WTC11 (cell line): Measurements from ENCODE around the gene ATP1B3. TPM values are rescaled to one million over a fixed set of nuclear protein-coding genes. Genes with fewer than 3 reads are reported as not detected.

Experiments used
- ATAC-seq: fragments of 200-7000 bp; cut with Tn5 transposase; 2 replicates; pipeline ENCODE4 v1.10.0; 2021; ENCODE audit warnings: mild to moderate bottlenecking, moderate library complexity
- CTCF ChIA-PET: fragments of 300-600 bp; sonication (Branson Sonifier 250); formaldehyde crosslinking; loops from one replicate; lab custom pipeline; 2021; ENCODE audit warnings: antibody characterized with exemption; lab: Charles Lee
- POLR2A ChIA-PET: fragments of 350-600 bp; sonication (Branson Sonifier 250); formaldehyde crosslinking; loops from one replicate; lab custom pipeline; 2021; ENCODE audit warnings: antibody characterized with exemption; lab: Charles Lee
- DNase-seq: peaks from one replicate; pipeline ENCODE4 v3.0.0; 2021; ENCODE audit warnings: low spot score
- H3K27ac Mint-ChIP-seq: 2 replicates; pipeline ENCODE4 v1.8.0; 2021; ENCODE audit warnings: mixed read lengths
- H3K27me3 Mint-ChIP-seq: 2 replicates; pipeline ENCODE4 v1.8.0; 2021; ENCODE audit warnings: low read depth, mild to moderate bottlenecking, moderate library complexity, mixed read lengths
- H3K36me3 Mint-ChIP-seq: 2 replicates; pipeline ENCODE4 v1.8.0; 2021; ENCODE audit warnings: mixed read lengths
- H3K4me1 Mint-ChIP-seq: 2 replicates; pipeline ENCODE4 v1.8.0; 2022; ENCODE audit warnings: mixed read lengths
- H3K4me3 Mint-ChIP-seq: 2 replicates; pipeline ENCODE4 v1.8.0; 2021; ENCODE audit warnings: mild to moderate bottlenecking, moderate library complexity, mixed read lengths
- H3K9me3 Mint-ChIP-seq: 2 replicates; pipeline ENCODE4 v1.8.0; 2021; ENCODE audit warnings: mixed read lengths
- ATF1 ChIP-seq: sonication (generic); formaldehyde crosslinking; IDR thresholded peaks from 2 replicates; pipeline ENCODE4 v1.8.1; 2023; ENCODE audit warnings: mild to moderate bottlenecking, moderate library complexity, missing genetic modification reagents
- ELF4 ChIP-seq: sonication (generic); formaldehyde crosslinking; IDR thresholded peaks from 2 replicates; pipeline ENCODE4 v1.8.1; 2022; ENCODE audit warnings: low read depth, mild to moderate bottlenecking, moderate library complexity, missing genetic modification reagents
- ETV6 ChIP-seq: sonication (generic); formaldehyde crosslinking; IDR thresholded peaks from 2 replicates; pipeline ENCODE4 v1.8.1; 2022; ENCODE audit warnings: mild to moderate bottlenecking, missing genetic modification reagents
- FOXP1 ChIP-seq: sonication (generic); formaldehyde crosslinking; IDR thresholded peaks from 2 replicates; pipeline ENCODE4 v1.8.0; 2022; ENCODE audit warnings: missing genetic modification reagents, mild to moderate bottlenecking, moderate library complexity, borderline replicate concordance
- GABPB1 ChIP-seq: sonication (generic); formaldehyde crosslinking; IDR thresholded peaks from 2 replicates; pipeline ENCODE4 v1.8.1; 2023; ENCODE audit warnings: mild to moderate bottlenecking, missing genetic modification reagents
- HMGA2 ChIP-seq: fragments of 250-450 bp; sonication (Bioruptor Pico); IDR thresholded peaks from 2 replicates; pipeline ENCODE4 v1.4.0; 2021; ENCODE audit warnings: mild to moderate bottlenecking, moderate library complexity
- KAT7 ChIP-seq: sonication (generic); formaldehyde crosslinking; IDR thresholded peaks from 2 replicates; pipeline ENCODE4 v1.8.1; 2023; ENCODE audit warnings: missing genetic modification reagents, mild to moderate bottlenecking, borderline replicate concordance
- NR3C1 ChIP-seq: sonication (generic); formaldehyde crosslinking; conservative IDR thresholded peaks from 2 replicates; pipeline ENCODE4 v1.8.1; 2023; ENCODE audit warnings: low read depth, mild to moderate bottlenecking, missing genetic modification reagents
- OVOL2 ChIP-seq: fragments of 250-450 bp; sonication (Bioruptor Pico); IDR thresholded peaks from 2 replicates; pipeline ENCODE4 v1.9.0; 2021; ENCODE audit warnings: mild to moderate bottlenecking, borderline replicate concordance
- PRRX2 ChIP-seq: fragments of 250-450 bp; sonication (Bioruptor Pico); IDR thresholded peaks from 2 replicates; pipeline ENCODE4 v1.8.0; 2021; ENCODE audit warnings: mild to moderate bottlenecking
- RELA ChIP-seq: sonication (generic); formaldehyde crosslinking; IDR thresholded peaks from 2 replicates; pipeline ENCODE4 v1.8.1; 2022; ENCODE audit warnings: missing genetic modification reagents, mild to moderate bottlenecking, borderline replicate concordance
- SMAD4 ChIP-seq: sonication (generic); formaldehyde crosslinking; IDR thresholded peaks from 2 replicates; pipeline ENCODE4 v1.8.0; 2022; ENCODE audit warnings: mild to moderate bottlenecking, missing genetic modification reagents
- TEAD1 ChIP-seq: sonication (generic); formaldehyde crosslinking; IDR thresholded peaks from 2 replicates; pipeline ENCODE4 v1.8.0; 2022; ENCODE audit warnings: mild to moderate bottlenecking, missing genetic modification reagents
- ZBTB21 ChIP-seq: sonication (generic); formaldehyde crosslinking; IDR thresholded peaks from 2 replicates; pipeline ENCODE4 v1.8.1; 2023; ENCODE audit warnings: mild to moderate bottlenecking, missing genetic modification reagents, borderline replicate concordance
- ZNF121 ChIP-seq: sonication (generic); formaldehyde crosslinking; IDR thresholded peaks from 2 replicates; pipeline ENCODE4 v1.8.0; 2023; ENCODE audit warnings: missing genetic modification reagents
- ZNF232 ChIP-seq: sonication (generic); formaldehyde crosslinking; IDR thresholded peaks from 2 replicates; pipeline ENCODE4 v1.8.0; 2022; ENCODE audit warnings: mild to moderate bottlenecking, missing genetic modification reagents
- ZNF416 ChIP-seq: fragments of 250-450 bp; sonication (Bioruptor Pico); IDR thresholded peaks from 2 replicates; pipeline ENCODE4 v1.9.0; 2021; ENCODE audit warnings: mild to moderate bottlenecking, inconsistent platforms
- total RNA-seq: library from RNA; stranded (reverse); gene quantifications from 3 replicates; pipeline ENCODE4 v1.2.3, GENCODE V29; 2021
- TF ChIP-seq, protein P1 (sequence below): sonication (generic); formaldehyde crosslinking; IDR thresholded peaks from 2 replicates; pipeline ENCODE4 v1.8.1; 2023; ENCODE audit warnings: mild to moderate bottlenecking, moderate library complexity, missing genetic modification reagents
- TF ChIP-seq, protein P2 (sequence below): sonication (generic); formaldehyde crosslinking; IDR thresholded peaks from 2 replicates; pipeline ENCODE4 v1.8.0; 2023; ENCODE audit warnings: missing genetic modification reagents, mild to moderate bottlenecking, borderline replicate concordance
- TF ChIP-seq, protein P3 (sequence below): sonication (generic); formaldehyde crosslinking; IDR thresholded peaks from 2 replicates; pipeline ENCODE4 v1.8.1; 2022; ENCODE audit warnings: mild to moderate bottlenecking, missing genetic modification reagents, moderate library complexity, borderline replicate concordance
- TF ChIP-seq, protein P4 (sequence below): fragments of 250-450 bp; sonication (Bioruptor Pico); IDR thresholded peaks from 2 replicates; pipeline ENCODE4 v1.9.0; 2021; ENCODE audit warnings: moderate library complexity, mild to moderate bottlenecking, inconsistent platforms, borderline replicate concordance
- TF ChIP-seq, protein P5 (sequence below): sonication (generic); formaldehyde crosslinking; IDR thresholded peaks from 2 replicates; pipeline ENCODE4 v1.8.0; 2022; ENCODE audit warnings: mild to moderate bottlenecking, missing genetic modification reagents
- TF ChIP-seq, protein P6 (sequence below): sonication (generic); formaldehyde crosslinking; IDR thresholded peaks from 2 replicates; pipeline ENCODE4 v1.8.0; 2022; ENCODE audit warnings: mild to moderate bottlenecking, missing genetic modification reagents

The ATP1B3 gene
- total RNA-seq, 1 experiment from 2014 or later = 189 TPM

DNA sequence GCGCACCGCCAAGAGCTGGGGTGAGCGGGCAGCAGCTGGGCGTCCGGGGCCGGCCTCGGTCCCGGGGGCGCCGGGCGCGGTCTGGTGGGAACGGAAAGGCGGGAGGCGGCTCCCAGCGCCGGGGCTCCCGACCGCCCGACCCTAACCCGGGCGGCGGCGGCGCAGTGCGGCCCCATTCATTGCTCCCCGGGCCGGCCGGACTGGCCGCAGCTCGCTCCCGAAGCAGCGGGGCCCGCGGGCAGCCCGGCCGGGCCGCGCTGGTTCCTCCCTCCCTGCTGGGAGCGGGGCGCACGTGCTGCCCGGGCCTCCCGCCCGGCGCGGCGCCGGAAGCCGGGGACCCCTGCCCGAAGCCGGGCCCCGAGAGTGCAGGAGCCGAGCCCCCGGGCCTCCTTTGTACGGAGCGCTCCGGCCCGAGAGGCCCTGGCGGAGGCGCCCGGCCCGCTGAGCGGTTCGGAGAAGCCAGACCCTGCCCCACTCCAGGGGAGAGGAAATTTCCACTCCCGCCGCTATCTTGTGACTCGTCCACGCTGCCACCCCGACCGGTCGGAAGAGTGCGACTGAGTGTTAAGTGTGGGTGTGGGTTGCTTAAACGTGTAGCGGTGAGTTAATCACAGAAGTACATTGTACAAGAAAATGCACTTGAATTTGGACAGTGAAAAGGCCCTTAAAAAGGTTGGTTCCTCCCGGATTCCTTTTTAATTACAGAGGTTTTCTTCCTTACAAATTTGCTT is 613 bp downstream of the ATP1B3 start:
- H3K4me3 Mint-ChIP-seq = peak overlapping the region; percentile 88
- H3K27ac Mint-ChIP-seq = 0 out of 2 replicates have a peak overlapping the region, but pooled peaks have one; percentile 41
- TF ChIP-seq PRRX2 (CRISPR knock-in tag) (no peak), FOXP1 (CRISPR knock-in tag) (no peak), ETV6 (CRISPR knock-in tag) (no peak), ELF4 (CRISPR knock-in tag) (0 out of 2 replicates have a peak, but pooled peaks have one; percentile 20), SMAD4 (no peak), TEAD1 (no peak), NR3C1 (CRISPR knock-in tag) (0 out of 2 replicates have a peak, but pooled peaks have one; percentile 49)
- TF ChIP-seq, protein P1, sequence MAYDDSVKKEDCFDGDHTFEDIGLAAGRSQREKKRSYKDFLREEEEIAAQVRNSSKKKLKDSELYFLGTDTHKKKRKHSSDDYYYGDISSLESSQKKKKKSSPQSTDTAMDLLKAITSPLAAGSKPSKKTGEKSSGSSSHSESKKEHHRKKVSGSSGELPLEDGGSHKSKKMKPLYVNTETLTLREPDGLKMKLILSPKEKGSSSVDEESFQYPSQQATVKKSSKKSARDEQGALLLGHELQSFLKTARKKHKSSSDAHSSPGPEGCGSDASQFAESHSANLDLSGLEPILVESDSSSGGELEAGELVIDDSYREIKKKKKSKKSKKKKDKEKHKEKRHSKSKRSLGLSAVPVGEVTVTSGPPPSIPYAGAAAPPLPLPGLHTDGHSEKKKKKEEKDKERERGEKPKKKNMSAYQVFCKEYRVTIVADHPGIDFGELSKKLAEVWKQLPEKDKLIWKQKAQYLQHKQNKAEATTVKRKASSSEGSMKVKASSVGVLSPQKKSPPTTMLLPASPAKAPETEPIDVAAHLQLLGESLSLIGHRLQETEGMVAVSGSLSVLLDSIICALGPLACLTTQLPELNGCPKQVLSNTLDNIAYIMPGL = peak; percentile 9; the same call in 1 of the 2 replicates
- TF ChIP-seq, protein P2, sequence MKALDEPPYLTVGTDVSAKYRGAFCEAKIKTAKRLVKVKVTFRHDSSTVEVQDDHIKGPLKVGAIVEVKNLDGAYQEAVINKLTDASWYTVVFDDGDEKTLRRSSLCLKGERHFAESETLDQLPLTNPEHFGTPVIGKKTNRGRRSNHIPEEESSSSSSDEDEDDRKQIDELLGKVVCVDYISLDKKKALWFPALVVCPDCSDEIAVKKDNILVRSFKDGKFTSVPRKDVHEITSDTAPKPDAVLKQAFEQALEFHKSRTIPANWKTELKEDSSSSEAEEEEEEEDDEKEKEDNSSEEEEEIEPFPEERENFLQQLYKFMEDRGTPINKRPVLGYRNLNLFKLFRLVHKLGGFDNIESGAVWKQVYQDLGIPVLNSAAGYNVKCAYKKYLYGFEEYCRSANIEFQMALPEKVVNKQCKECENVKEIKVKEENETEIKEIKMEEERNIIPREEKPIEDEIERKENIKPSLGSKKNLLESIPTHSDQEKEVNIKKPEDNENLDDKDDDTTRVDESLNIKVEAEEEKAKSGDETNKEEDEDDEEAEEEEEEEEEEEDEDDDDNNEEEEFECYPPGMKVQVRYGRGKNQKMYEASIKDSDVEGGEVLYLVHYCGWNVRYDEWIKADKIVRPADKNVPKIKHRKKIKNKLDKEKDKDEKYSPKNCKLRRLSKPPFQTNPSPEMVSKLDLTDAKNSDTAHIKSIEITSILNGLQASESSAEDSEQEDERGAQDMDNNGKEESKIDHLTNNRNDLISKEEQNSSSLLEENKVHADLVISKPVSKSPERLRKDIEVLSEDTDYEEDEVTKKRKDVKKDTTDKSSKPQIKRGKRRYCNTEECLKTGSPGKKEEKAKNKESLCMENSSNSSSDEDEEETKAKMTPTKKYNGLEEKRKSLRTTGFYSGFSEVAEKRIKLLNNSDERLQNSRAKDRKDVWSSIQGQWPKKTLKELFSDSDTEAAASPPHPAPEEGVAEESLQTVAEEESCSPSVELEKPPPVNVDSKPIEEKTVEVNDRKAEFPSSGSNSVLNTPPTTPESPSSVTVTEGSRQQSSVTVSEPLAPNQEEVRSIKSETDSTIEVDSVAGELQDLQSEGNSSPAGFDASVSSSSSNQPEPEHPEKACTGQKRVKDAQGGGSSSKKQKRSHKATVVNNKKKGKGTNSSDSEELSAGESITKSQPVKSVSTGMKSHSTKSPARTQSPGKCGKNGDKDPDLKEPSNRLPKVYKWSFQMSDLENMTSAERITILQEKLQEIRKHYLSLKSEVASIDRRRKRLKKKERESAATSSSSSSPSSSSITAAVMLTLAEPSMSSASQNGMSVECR (CRISPR knock-in tag) = 0 out of 2 replicates have a peak, but pooled peaks have one; percentile 6
- POLR2A ChIA-PET = interaction anchor here (0.7 to 1.0 kb wide), 4 partner anchors 80 to 505 kb away, joined by 3 to 4 read pairs (median 4); no protein-coding TSS in a partner anchor
- peaks cover 16% of the 10 kb centered on the region for H3K36me3 Mint-ChIP-seq
- CTCF ChIA-PET = interaction anchor here (0.5 to 1.9 kb wide), 6 partner anchors 79 to 289 kb away, joined by 3 to 6 read pairs (median 3); no protein-coding TSS in a partner anchor
- peaks cover 37% of the 10 kb centered on the region for H3K4me1 Mint-ChIP-seq
- H3K27me3 Mint-ChIP-seq = no peaks in the 10 kb centered on the region
- DNase-seq = peak; percentile 44
- peak; percentile 5 for ATAC-seq
- H3K9me3 Mint-ChIP-seq = no peaks in the 10 kb centered on the region; the same call in 1 of the 2 replicates

DNA sequence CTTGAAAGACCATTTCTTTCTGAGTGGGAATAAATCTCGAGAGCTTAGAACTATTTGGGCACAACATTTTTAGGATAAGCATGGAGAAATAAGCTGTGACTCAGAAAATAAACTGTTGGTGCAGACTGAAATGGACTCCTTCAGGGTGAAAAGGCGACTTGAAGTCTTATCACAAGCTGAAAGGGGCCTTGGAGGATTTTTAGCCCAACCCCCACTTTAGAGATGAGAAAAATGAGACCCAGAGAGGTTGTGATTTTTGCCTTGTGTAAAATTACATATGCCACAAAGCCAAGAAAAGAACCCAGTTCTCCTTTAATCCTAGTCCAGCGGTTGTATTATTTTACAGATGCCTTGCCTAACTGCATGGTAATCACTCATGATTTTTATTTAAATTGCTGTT is 1.5 kb downstream of the ATP1B3 start:
- Mint-ChIP-seq H3K9me3 (no peaks in the 10 kb centered on the region; the same call in 1 of the 2 replicates), H3K27me3 (no peaks in the 10 kb centered on the region), H3K4me3 (peak overlapping the region; percentile 88), H3K27ac (peak overlapping the region; percentile 33), H3K4me1 (peaks cover 37% of the 10 kb centered on the region), H3K36me3 (peaks cover 18% of the 10 kb centered on the region)
- ChIA-PET POLR2A (interaction anchor here (0.7 to 1.0 kb wide), 3 partner anchors 81 to 504 kb away, joined by 3 to 4 read pairs (median 3); no protein-coding TSS in a partner anchor), CTCF (interaction anchor here (0.5 to 1.9 kb wide), 4 partner anchors 80 to 290 kb away, joined by 3 to 6 read pairs (median 4); no protein-coding TSS in a partner anchor)
- ATAC-seq (no peak), DNase-seq (no peak)
- TF ChIP-seq, protein P3, sequence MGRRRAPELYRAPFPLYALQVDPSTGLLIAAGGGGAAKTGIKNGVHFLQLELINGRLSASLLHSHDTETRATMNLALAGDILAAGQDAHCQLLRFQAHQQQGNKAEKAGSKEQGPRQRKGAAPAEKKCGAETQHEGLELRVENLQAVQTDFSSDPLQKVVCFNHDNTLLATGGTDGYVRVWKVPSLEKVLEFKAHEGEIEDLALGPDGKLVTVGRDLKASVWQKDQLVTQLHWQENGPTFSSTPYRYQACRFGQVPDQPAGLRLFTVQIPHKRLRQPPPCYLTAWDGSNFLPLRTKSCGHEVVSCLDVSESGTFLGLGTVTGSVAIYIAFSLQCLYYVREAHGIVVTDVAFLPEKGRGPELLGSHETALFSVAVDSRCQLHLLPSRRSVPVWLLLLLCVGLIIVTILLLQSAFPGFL (CRISPR knock-in tag) = no peak
- TF ChIP-seq OVOL2 (CRISPR knock-in tag) (no peak), TEAD1 (no peak), ZNF416 (CRISPR knock-in tag) (no peak), ETV6 (CRISPR knock-in tag) (no peak), ATF1 (CRISPR knock-in tag) (no peak), RELA (CRISPR knock-in tag) (no peak), GABPB1 (no peak), KAT7 (CRISPR knock-in tag) (no peak), HMGA2 (CRISPR knock-in tag) (no peak), ZNF121 (CRISPR knock-in tag) (no peak), ZNF232 (CRISPR knock-in tag) (no peak), ZBTB21 (no peak)
- TF ChIP-seq, protein P4, sequence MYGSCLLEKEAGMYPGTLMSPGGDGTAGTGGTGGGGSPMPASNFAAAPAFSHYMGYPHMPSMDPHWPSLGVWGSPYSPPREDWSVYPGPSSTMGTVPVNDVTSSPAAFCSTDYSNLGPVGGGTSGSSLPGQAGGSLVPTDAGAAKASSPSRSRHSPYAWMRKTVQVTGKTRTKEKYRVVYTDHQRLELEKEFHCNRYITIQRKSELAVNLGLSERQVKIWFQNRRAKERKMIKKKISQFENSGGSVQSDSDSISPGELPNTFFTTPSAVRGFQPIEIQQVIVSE (CRISPR knock-in tag) = no peak
- TF ChIP-seq, protein P5, sequence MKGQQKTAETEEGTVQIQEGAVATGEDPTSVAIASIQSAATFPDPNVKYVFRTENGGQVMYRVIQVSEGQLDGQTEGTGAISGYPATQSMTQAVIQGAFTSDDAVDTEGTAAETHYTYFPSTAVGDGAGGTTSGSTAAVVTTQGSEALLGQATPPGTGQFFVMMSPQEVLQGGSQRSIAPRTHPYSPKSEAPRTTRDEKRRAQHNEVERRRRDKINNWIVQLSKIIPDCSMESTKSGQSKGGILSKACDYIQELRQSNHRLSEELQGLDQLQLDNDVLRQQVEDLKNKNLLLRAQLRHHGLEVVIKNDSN = no peak
- TF ChIP-seq, protein P6, sequence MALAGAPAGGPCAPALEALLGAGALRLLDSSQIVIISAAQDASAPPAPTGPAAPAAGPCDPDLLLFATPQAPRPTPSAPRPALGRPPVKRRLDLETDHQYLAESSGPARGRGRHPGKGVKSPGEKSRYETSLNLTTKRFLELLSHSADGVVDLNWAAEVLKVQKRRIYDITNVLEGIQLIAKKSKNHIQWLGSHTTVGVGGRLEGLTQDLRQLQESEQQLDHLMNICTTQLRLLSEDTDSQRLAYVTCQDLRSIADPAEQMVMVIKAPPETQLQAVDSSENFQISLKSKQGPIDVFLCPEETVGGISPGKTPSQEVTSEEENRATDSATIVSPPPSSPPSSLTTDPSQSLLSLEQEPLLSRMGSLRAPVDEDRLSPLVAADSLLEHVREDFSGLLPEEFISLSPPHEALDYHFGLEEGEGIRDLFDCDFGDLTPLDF (CRISPR knock-in tag) = no peak
